K562 (cell line): ENCODE data around the gene PTTG2. TPM values are rescaled to one million over a fixed set of nuclear protein-coding genes. Genes with fewer than 3 reads are reported as not detected.

Experiments
- DDX20 ChIP-seq: fragments of 450-650 bp; IDR thresholded peaks from 2 replicates; pipeline ENCODE4 v1.6.1; 2016; ENCODE audit warnings: missing genetic modification characterization, low read depth, mild to moderate bottlenecking, missing compliant biosample characterization, moderate library complexity
- FOXJ3 ChIP-seq: sonication (generic); formaldehyde crosslinking; IDR thresholded peaks from 2 replicates; pipeline ENCODE4 v1.4.0; 2020; ENCODE audit warnings: mild to moderate bottlenecking, missing genetic modification reagents
- MGA ChIP-seq: fragments of 450-650 bp; IDR thresholded peaks from 2 replicates; pipeline ENCODE4 v1.6.1; 2016; ENCODE audit warnings: mild to moderate bottlenecking, moderate library complexity
- PCBP1 ChIP-seq: fragments of 200-400 bp; formaldehyde crosslinking; IDR thresholded peaks from 2 replicates; pipeline ENCODE4 v1.6.1; 2018; ENCODE audit warnings: mild to moderate bottlenecking, low read depth, low read length; ENCODE audit not compliant: poor library complexity, severe bottlenecking
- POLR2H ChIP-seq: IDR thresholded peaks from 2 replicates; pipeline ENCODE4 v1.6.1; 2016; ENCODE audit warnings: missing genetic modification characterization, low read depth, mild to moderate bottlenecking, control low read depth, missing compliant biosample characterization, moderate library complexity
- UBTF ChIP-seq, 2 experiments: IDR thresholded peaks; 2 replicates each; pipeline ENCODE4 v1.6.1; 2012; ENCODE audit warnings: improper control_type of control experiment in 2 of 2, low read depth in 2 of 2, low read length in 2 of 2, borderline replicate concordance in 1 of 2
- ZBTB49 ChIP-seq: sonication (generic); formaldehyde crosslinking; IDR thresholded peaks from 2 replicates; pipeline ENCODE4 v1.8.0; 2022; ENCODE audit warnings: missing genetic modification reagents, mild to moderate bottlenecking, borderline replicate concordance
- ZNF143 ChIP-seq: sonication (generic); formaldehyde crosslinking; IDR thresholded peaks from 2 replicates; pipeline ENCODE4 v1.9.0; 2022; ENCODE audit warnings: mild to moderate bottlenecking, missing genetic modification reagents
- ZNF184 ChIP-seq: sonication (generic); formaldehyde crosslinking; IDR thresholded peaks from 2 replicates; pipeline ENCODE4 v1.5.0; 2020; ENCODE audit warnings: missing genetic modification reagents
- polyA plus RNA-seq, 8 experiments: library from polyadenylated mRNA; depleted of rRNA in 4 of 8; stranded (reverse) in 5 of 8; unstranded in 3 of 8; fragments of >200 nt; fragmentation: Nextera tagmentation in 2 of 8; fragmentation: Illumina TruSeq in 1 of 8; extraction: Ambion mirVana in 2 of 8; extraction: Trizol in 1 of 8; gene quantifications; 2 replicates each; pipeline versions ENCODE4 v1.2.1 to v1.2.3, GENCODE V29; 2011 to 2014; ENCODE audit warnings: inconsistent platforms in 1 of 8, missing spikeins in 1 of 8
- total RNA-seq, 7 experiments: library from RNA; depleted of rRNA in 6 of 7; stranded (reverse); fragments of >200 nt in 6 of 7; fragmentation: Illumina TruSeq in 2 of 7; extraction: Trizol in 2 of 7; gene quantifications; 2 replicates each; pipeline versions ENCODE4 v1.2.1 to v1.2.3, GENCODE V29; 2011 to 2021; ENCODE audit warnings: low replicate concordance in 1 of 7

The PTTG2 gene
- total and polyA plus RNA-seq, 9 of the 15 experiments (the other 6 are each of a cell fraction or from before 2014, with no cell fraction given) = not detected

- TF ChIP-seq MGA (no peak), ZBTB49 (CRISPR knock-in tag) (no peak), PCBP1 (no peak), ZNF143 (CRISPR knock-in tag) (no peak), FOXJ3 (CRISPR knock-in tag) (no peak), DDX20 (tag) (no peak), UBTF (IDR thresholded peaks at IDR 0.05; ENCODE audit: borderline replicate concordance in 1 of 2, low read depth in 2 of 2, low read length in 2 of 2) (no peak), POLR2H (no peak), ZNF184 (CRISPR knock-in tag) (no peak)
- TF ChIP-seq, all 486 proteins: peak for 0
Observed at GRCh38 chr4:37967736-37968135, 7.5 kb downstream of the PTTG2 start (continued).
